ENCODE measurements around the gene VWA8.

DNA sequence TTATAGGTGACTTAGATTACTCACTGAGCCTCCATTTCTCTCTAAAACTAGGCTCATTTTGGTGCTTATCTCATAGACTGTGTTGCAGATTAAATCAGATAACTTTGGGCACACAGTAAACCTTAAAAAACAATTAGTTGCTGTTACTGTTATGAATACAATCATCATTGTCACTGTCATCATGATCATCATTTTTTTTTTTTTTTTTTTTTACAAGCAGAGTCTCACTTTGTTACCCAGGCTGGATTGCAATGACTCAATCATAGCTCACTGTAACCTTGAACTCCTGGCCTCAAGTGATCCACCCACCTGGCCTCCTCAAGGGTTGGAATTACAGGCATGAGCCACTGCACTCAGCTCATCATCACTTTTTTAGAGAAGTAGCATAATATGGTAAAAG, 60.0 kb downstream of the VWA8 start:
- TF ChIP-seq, protein P1, sequence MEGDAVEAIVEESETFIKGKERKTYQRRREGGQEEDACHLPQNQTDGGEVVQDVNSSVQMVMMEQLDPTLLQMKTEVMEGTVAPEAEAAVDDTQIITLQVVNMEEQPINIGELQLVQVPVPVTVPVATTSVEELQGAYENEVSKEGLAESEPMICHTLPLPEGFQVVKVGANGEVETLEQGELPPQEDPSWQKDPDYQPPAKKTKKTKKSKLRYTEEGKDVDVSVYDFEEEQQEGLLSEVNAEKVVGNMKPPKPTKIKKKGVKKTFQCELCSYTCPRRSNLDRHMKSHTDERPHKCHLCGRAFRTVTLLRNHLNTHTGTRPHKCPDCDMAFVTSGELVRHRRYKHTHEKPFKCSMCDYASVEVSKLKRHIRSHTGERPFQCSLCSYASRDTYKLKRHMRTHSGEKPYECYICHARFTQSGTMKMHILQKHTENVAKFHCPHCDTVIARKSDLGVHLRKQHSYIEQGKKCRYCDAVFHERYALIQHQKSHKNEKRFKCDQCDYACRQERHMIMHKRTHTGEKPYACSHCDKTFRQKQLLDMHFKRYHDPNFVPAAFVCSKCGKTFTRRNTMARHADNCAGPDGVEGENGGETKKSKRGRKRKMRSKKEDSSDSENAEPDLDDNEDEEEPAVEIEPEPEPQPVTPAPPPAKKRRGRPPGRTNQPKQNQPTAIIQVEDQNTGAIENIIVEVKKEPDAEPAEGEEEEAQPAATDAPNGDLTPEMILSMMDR (IDR thresholded peaks at IDR 0.05; ENCODE audit: low read depth, low read length, missing input control) = no peak
- TF ChIP-seq, protein P2, sequence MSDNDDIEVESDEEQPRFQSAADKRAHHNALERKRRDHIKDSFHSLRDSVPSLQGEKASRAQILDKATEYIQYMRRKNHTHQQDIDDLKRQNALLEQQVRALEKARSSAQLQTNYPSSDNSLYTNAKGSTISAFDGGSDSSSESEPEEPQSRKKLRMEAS (IDR thresholded peaks at IDR 0.05) = no peak
